LNCAP (cell line): ENCODE results near the gene LRRC23.

Experiments
- TF ChIP-seq, protein P1 (sequence below): fragments of 450-650 bp; IDR thresholded peaks from 2 replicates; pipeline ENCODE4 v1.5.1; 2017; ENCODE audit warnings: mild to moderate bottlenecking

Gene LRRC23

DNA sequence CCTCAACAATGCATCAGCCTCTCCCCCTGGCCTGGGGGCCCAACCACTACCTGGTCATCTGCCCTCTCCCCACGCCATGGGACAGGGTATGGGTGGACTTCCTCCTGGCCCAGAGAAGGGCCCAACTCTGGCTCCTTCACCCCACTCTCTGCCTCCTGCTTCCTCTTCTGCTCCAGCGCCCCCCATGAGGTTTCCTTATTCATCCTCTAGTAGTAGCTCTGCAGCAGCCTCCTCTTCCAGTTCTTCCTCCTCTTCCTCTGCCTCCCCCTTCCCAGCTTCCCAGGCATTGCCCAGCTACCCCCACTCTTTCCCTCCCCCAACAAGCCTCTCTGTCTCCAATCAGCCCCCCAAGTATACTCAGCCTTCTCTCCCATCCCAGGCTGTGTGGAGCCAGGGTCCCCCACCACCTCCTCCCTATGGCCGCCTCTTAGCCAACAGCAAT is 31.6 kb downstream of the LRRC23 start:
- TF ChIP-seq, protein P1, sequence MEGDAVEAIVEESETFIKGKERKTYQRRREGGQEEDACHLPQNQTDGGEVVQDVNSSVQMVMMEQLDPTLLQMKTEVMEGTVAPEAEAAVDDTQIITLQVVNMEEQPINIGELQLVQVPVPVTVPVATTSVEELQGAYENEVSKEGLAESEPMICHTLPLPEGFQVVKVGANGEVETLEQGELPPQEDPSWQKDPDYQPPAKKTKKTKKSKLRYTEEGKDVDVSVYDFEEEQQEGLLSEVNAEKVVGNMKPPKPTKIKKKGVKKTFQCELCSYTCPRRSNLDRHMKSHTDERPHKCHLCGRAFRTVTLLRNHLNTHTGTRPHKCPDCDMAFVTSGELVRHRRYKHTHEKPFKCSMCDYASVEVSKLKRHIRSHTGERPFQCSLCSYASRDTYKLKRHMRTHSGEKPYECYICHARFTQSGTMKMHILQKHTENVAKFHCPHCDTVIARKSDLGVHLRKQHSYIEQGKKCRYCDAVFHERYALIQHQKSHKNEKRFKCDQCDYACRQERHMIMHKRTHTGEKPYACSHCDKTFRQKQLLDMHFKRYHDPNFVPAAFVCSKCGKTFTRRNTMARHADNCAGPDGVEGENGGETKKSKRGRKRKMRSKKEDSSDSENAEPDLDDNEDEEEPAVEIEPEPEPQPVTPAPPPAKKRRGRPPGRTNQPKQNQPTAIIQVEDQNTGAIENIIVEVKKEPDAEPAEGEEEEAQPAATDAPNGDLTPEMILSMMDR, result no peak

DNA sequence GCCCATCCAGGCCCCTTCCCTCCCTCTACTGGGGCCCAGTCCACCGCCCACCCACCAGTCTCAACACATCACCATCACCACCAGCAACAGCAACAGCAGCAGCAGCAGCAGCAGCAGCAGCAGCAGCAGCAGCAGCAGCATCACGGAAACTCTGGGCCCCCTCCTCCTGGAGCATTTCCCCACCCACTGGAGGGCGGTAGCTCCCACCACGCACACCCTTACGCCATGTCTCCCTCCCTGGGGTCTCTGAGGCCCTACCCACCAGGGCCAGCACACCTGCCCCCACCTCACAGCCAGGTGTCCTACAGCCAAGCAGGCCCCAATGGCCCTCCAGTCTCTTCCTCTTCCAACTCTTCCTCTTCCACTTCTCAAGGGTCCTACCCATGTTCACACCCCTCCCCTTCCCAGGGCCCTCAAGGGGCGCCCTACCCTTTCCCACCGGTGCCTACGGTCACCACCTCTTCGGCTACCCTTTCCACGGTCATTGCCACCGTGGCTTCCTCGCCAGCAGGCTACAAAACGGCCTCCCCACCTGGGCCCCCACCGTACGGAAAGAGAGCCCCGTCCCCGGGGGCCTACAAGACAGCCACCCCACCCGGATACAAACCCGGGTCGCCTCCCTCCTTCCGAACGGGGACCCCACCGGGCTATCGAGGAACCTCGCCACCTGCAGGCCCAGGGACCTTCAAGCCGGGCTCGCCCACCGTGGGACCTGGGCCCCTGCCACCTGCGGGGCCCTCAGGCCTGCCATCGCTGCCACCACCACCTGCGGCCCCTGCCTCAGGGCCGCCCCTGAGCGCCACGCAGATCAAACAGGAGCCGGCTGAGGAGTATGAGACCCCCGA is 32.2 kb downstream of the LRRC23 start:
- TF ChIP-seq, protein P1, result no peak

DNA sequence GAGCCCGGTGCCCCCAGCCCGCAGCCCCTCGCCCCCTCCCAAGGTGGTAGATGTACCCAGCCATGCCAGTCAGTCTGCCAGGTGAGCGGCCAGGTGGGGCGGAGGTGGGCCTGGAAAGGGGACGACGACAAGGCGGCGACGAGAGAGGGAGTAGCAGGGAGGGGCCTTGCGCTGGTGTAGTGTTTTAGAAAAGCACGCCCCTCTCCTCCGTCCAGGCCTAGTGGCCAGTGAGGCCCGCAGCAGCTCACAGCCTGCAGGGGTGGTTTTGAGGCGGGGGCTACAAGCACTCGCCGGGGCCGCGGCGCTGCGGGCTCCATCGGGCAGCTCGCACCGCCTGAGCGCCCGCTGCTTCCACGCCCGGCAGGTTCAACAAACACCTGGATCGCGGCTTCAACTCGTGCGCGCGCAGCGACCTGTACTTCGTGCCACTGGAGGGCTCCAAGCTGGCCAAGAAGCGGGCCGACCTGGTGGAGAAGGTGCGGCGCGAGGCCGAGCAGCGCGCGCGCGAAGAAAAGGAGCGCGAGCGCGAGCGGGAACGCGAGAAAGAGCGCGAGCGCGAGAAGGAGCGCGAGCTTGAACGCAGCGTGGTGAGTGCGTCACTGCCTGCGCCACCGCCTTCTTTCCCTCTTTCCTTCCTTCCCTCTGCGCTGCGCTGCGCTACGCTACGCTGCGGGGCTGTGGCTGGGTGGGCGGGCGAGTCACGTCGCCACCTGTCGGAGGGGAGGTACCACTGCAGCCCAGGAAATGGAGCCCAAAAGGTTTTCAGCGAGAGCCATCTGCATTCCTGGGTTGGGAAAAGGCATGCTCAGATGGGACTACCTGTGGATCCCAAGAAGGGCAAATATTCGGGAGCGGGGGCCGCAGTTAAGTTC is 33.1 kb downstream of the LRRC23 start:
- TF ChIP-seq, protein P1, result peak; percentile 95

DNA sequence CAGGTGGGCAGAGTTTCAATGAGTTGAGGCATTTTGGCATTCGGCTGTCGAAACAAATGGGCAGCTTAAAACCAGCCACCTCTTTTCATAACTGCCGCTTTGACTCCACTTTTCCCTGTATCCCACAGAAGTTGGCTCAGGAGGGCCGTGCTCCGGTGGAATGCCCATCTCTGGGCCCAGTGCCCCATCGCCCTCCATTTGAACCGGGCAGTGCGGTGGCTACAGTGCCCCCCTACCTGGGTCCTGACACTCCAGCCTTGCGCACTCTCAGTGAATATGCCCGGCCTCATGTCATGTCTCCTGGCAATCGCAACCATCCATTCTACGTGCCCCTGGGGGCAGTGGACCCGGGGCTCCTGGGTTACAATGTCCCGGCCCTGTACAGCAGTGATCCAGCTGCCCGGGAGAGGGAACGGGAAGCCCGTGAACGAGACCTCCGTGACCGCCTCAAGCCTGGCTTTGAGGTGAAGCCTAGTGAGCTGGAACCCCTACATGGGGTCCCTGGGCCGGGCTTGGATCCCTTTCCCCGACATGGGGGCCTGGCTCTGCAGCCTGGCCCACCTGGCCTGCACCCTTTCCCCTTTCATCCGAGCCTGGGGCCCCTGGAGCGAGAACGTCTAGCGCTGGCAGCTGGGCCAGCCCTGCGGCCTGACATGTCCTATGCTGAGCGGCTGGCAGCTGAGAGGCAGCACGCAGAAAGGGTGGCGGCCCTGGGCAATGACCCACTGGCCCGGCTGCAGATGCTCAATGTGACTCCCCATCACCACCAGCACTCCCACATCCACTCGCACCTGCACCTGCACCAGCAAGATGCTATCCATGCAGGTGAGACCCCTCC is 34.0 kb downstream of the LRRC23 start:
- TF ChIP-seq, protein P1, result 0 out of 2 replicates have a peak, but pooled peaks have one; percentile 7

DNA sequence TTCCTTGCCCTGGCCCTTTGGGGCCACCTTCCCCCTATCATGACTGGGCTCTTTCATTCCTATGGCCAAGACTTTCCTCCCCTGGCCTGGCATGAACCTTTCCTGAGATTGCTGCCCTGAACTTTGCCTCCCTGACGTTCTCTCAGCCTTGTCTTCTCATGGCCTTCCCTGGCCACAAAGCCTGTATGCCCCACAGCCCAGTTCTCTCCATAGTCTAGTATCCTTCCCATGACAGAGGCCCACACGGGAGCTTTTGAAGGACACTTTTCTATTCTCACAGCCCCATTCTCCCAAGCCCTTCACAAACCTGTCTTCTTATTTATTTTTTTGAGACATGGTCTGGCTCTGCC is 34.5 kb downstream of the LRRC23 start:
- TF ChIP-seq, protein P1, result no peak

DNA sequence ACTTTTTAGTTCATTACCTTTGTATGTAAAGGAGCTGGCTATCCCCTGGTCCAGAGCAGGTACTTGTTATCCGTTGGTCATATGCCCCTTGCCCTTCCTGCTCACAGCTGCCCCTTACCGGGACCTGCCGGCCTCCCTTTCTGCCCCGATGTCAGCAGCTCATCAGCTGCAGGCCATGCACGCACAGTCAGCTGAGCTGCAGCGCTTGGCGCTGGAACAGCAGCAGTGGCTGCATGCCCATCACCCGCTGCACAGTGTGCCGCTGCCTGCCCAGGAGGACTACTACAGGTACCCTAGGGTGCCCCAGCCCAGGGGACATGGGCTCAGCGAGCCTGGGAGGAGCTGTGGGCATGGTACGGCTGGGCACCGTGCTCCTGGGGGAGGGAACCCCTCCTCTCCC is 36.6 kb downstream of the LRRC23 start:
- TF ChIP-seq, protein P1, result no peak

DNA sequence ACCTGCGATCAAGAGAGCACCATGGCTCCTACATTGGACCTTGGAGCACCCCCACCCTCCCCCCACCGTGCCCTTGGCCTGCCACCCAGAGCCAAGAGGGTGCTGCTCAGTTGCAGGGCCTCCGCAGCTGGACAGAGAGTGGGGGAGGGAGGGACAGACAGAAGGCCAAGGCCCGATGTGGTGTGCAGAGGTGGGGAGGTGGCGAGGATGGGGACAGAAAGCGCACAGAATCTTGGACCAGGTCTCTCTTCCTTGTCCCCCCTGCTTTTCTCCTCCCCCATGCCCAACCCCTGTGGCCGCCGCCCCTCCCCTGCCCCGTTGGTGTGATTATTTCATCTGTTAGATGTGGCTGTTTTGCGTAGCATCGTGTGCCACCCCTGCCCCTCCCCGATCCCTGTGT is 37.2 kb downstream of the LRRC23 start:
- TF ChIP-seq, protein P1, result no peak
